Stimulated activated CD4-positive, alpha-beta T cell treated with anti-CD3 and anti-CD28 coated beads, Interleukin-12 subunit alpha, Interleukin-12 subunit beta, amount 100 ng/mL, for 4 hours (primary cell): ENCODE results near the gene LTB4R2.
"Not testable (repeated sequence)": the region's sequence is repeated elsewhere in the genome, so short reads cannot be mapped to it uniquely, and the experiment has no call there.

ENCODE experiments used
- DNase-seq: peaks from one replicate; pipeline ENCODE4 v3.0.0-alpha.2; 2020

The LTB4R2 gene

DNA sequence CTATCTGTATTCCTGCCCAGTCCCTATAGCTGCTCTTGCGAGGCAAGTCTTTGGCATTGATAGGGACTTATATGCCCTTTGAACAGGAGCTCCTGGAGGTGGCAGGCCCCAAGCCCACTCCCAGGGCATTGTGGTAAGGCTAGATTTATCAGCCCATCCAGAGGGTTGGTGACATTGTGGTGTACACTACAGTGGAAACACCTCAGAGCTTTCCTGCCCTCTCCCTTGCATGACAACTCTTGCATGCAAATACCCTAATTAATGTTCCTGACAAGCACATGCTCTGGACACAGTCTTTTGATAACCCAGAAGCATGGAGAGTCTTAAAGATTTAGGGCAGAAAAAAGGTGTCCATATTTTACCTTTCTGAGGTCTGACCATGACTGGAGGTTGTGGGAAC lies 30.7 kb downstream of the LTB4R2 start:
- no peak for DNase-seq

DNA sequence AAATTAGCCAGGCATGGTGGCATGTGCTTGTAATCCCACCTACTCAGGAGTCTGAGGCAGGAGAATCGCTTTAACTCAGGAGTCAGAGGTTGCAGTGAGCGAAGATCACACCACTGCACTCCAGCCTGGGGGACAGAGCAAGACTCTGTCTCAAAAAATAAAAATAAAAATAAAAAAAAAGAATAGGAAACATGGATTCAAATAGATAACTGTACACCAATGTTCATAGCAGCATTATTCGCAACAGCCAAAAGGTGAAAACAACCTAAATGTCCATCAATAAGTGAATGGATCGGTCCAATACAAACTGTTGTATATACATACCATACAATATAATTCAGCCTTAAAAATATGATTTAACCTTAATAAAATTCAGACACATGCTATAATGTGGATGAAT lies 32.9 kb downstream of the LTB4R2 start:
- no peak for DNase-seq

DNA sequence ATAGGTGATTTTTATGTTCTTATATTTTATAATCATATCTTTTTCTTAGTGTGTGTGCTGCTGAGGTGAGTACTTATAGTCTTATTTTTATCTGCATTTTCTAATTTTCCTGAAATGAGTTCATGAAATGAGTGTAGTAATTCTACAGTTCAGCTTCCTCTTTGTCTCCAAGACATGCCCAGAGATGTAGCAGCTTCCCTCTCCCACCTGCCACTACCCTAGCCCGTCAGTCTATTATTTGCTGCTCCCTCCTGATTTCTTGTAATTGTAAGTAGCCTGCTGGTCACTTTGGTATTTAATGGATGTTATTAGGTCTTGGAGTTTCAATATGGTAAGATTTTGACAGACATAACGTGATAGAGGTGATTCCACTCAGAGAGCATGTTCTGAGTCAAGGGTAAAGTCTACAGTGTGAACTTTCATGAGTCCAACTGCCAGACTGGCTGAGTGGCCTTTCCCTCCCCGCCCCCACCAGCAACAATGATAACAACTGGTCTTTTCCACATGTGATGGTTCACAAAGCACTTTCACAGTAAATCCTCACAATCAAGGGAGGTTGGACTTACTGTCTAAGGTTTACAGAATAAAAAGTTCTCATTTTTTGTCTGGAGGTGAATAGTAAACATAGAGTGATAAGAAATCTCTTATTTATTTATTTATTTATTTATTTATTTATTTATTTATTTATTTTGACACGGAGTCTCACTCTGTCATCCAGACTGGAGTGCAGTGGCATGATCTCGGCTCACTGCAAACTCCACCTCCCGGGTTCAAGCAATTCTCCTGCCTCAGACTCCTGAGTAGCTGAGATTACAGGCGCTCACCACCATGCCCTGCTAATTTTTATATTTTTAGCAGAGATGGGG lies 34.1 kb downstream of the LTB4R2 start:
- no peak for DNase-seq

- no peak for DNase-seq
These were observed 37.2 kb downstream of the LTB4R2 start for GRCh38 chr14:24347134-24347533.

DNA sequence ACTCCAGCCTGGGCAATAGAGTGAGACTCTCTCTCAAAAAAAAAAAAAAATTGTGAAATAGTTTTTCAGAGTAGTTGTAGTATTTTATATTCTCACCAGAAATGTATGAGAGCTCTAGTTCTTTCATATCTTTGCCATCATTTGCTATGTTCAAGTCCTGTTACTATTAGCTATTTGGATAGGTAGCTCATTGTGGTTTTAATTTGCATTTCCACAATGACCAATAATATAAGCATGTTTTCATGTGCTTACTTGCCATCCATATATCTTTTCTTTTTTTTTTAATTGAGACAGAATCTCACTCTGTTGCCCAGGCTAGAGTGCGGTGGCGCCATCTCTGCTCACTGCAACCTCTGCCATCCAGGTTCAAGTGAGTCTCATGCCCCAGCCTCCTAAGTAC lies 38.2 kb downstream of the LTB4R2 start:
- DNase-seq = no peak

- DNase-seq = no peak
These were observed 39.8 kb downstream of the LTB4R2 start for GRCh38 chr14:24349742-24350141.

DNA sequence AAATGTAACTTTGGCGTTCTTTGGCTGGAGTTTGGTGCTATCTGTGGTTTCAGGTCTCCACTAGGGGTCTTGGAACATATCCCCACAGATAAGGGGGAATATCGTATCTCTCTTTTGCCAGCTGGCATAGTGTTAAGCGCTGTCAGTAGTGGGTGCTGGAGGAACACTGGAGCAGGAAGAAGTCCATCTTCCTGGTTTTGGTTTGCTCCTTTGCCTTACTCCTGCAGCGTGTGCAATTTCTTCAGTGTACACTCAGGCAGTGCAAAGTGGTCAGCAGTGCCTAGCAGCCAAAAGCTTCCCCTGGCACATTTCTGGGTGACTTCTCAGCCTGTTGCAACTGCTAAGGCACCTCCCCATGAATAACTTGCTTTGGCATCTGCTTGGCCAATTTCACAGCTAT lies 41.6 kb downstream of the LTB4R2 start:
- no peak for DNase-seq

GRCh38 chr14:24353559-24354481 lies 43.9 kb downstream of the LTB4R2 start:
- no peak for DNase-seq

DNA sequence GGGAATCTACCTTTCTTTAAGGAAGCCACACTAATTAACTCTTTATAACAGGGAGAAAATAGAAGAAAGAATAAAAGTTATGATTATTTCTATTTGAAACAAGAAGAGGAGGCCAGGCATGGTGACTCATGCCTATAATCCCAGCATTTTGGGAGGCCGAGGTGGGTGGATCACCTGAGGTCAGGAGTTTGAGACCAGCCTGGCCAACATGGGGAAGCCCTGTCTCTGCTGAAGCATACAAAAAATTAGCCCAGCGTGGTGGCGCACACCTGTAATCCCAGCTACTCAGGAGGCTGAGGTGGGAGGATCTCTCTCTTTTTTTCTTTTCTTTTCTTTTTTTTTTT lies 44.5 kb downstream of the LTB4R2 start:
- DNase-seq = not testable (repeated sequence)

DNA sequence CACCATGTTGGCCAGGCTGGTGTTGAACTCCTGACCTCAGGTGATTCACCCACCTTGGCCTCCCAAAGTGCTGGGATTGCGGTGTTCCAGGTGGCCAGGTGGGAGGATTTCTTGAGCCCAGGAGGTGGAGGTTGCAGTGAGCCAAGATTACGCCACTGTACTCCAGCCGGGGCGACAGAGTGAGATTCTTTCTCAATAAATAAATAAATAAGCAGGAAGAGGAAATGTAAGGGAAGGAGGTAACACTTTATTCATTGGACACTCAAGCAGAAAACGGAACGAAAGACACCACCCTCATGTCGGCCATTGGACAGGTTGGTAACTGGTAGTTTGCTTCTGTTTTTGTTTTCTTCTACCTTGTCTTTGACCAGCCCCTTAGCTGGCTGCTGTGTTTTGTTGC lies 45.1 kb downstream of the LTB4R2 start:
- no peak for DNase-seq

DNA sequence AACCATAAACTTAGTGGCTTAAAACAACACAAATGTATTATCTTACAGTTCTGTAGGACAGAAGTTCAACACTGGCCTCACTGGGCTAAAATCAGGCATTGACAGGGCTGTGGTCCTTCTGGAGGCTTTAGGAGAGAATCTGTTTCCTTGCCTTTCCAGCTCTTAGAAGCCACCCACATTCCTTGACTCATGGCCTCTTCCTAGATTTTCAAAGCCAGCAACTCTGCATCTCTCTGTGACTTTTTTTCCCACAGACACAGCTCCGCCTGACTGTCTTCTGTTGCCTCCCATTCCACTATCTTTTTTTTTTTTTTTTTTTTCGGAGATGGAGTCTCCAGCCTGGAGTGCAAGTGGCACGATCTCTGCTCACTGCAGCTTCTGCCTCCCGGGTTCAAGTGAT lies 46.3 kb downstream of the LTB4R2 start:
- DNase-seq = no peak

DNA sequence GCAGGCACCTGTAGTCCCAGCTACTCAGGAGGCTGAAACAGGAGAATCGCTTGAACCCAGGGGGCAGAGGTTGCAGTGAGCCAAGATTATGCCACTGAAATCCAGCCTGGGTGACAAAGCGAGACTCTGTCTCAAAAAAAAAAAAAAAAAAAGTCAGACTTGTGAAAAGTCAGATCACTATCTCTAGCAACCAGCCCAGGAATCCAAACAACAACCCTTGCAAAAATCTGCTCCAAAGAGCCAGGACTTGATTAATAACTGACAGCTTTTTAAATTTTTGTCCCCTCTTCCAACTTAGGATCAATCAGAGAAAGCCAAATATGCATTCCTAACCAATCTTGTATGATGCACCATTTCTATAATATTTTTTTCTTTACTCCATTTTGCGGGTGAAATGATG lies 50.3 kb downstream of the LTB4R2 start:
- DNase-seq = no peak

DNA sequence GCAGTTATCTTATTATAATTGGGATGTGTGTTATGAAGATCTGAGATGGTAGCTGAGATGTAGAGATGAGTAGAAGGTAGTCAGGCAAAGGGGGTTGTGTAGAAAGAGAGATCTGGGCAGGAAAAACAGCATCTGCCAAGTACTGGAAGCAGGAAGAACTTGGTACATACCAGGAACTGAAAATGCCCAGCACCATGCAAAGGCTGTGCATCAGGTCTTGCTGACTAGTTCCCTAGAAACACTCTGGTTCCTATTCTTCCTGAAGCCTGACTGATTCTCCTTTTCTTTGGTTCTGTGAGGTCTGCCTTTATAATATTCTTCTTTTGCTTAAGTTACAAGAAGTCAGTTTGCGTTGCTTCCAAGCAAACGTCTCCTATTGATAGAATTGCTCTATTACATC lies 51.4 kb downstream of the LTB4R2 start:
- no peak for DNase-seq
